ENCODE measurements around the gene BCCIP.

The BCCIP gene

GRCh38 chr10:125849448-125849847 lies 26.1 kb downstream of the BCCIP start:
- Histone ChIP-seq H3K9ac (ENCODE audit: low read depth, low read length) (no peak overlapping the region), H3K27me3 (ENCODE audit: insufficient read depth, low read length) (no peaks in the 10 kb centered on the region), H3K27ac (ENCODE audit: low read length) (no peak overlapping the region), H3K4me1 (ENCODE audit: insufficient read depth, low read length) (no peaks in the 10 kb centered on the region), H3K36me3 (ENCODE audit: insufficient read depth, low read depth, low read length) (peaks cover 34% of the 10 kb centered on the region), H3K4me3 (ENCODE audit: low read length) (no peak overlapping the region), H3K9me3 (ENCODE audit: insufficient read depth, low read depth, low read length) (no peaks in the 10 kb centered on the region)

- H3K4me1 ChIP-seq (ENCODE audit: insufficient read depth, low read length) = no peaks in the 10 kb centered on the region
- no peaks in the 10 kb centered on the region for H3K27me3 ChIP-seq (ENCODE audit: insufficient read depth, low read length)
- no peaks in the 10 kb centered on the region for H3K9me3 ChIP-seq (ENCODE audit: insufficient read depth, low read depth, low read length)
- H3K36me3 ChIP-seq (ENCODE audit: insufficient read depth, low read depth, low read length) = peaks cover 34% of the 10 kb centered on the region
- no peak overlapping the region for H3K27ac ChIP-seq (ENCODE audit: low read length)
- no peak overlapping the region for H3K9ac ChIP-seq (ENCODE audit: low read depth, low read length)
- no peak overlapping the region for H3K4me3 ChIP-seq (ENCODE audit: low read length)
Measured at GRCh38 chr10:125850766-125851731, 27.7 kb downstream of the BCCIP start.

- H3K4me1 ChIP-seq (ENCODE audit: insufficient read depth, low read length) = no peaks in the 10 kb centered on the region
- peaks cover 30% of the 10 kb centered on the region for H3K36me3 ChIP-seq (ENCODE audit: insufficient read depth, low read depth, low read length)
- H3K27ac ChIP-seq (ENCODE audit: low read length) = no peak overlapping the region
- no peaks in the 10 kb centered on the region for H3K9me3 ChIP-seq (ENCODE audit: insufficient read depth, low read depth, low read length)
- no peak overlapping the region for H3K9ac ChIP-seq (ENCODE audit: low read depth, low read length)
- H3K27me3 ChIP-seq (ENCODE audit: insufficient read depth, low read length) = no peaks in the 10 kb centered on the region
- no peak overlapping the region for H3K4me3 ChIP-seq (ENCODE audit: low read length)
Measured at GRCh38 chr10:125852487-125852886, 29.1 kb downstream of the BCCIP start.

- no peaks in the 10 kb centered on the region for H3K4me1 ChIP-seq (ENCODE audit: insufficient read depth, low read length)
- H3K9ac ChIP-seq (ENCODE audit: low read depth, low read length) = no peak overlapping the region
- H3K9me3 ChIP-seq (ENCODE audit: insufficient read depth, low read depth, low read length) = no peaks in the 10 kb centered on the region
- H3K4me3 ChIP-seq (ENCODE audit: low read length) = no peak overlapping the region
- H3K27ac ChIP-seq (ENCODE audit: low read length) = no peak overlapping the region
- H3K36me3 ChIP-seq (ENCODE audit: insufficient read depth, low read depth, low read length) = peaks cover 26% of the 10 kb centered on the region
- H3K27me3 ChIP-seq (ENCODE audit: insufficient read depth, low read length) = no peaks in the 10 kb centered on the region
Measured at GRCh38 chr10:125857185-125857760, 33.9 kb downstream of the BCCIP start.

GRCh38 chr10:125859128-125859817 lies 35.9 kb downstream of the BCCIP start:
- H3K9me3 ChIP-seq (ENCODE audit: insufficient read depth, low read depth, low read length) = no peaks in the 10 kb centered on the region
- peaks cover 13% of the 10 kb centered on the region; the same call in 1 of the 2 replicates for H3K36me3 ChIP-seq (ENCODE audit: insufficient read depth, low read depth, low read length)
- no peak overlapping the region for H3K27ac ChIP-seq (ENCODE audit: low read length)
- H3K27me3 ChIP-seq (ENCODE audit: insufficient read depth, low read length) = no peaks in the 10 kb centered on the region
- no peak overlapping the region for H3K9ac ChIP-seq (ENCODE audit: low read depth, low read length)
- H3K4me1 ChIP-seq (ENCODE audit: insufficient read depth, low read length) = no peaks in the 10 kb centered on the region
- no peak overlapping the region for H3K4me3 ChIP-seq (ENCODE audit: low read length)

- H3K36me3 ChIP-seq (ENCODE audit: insufficient read depth, low read depth, low read length) = peaks cover 18% of the 10 kb centered on the region
- H3K9ac ChIP-seq (ENCODE audit: low read depth, low read length) = no peak overlapping the region
- no peaks in the 10 kb centered on the region for H3K4me1 ChIP-seq (ENCODE audit: insufficient read depth, low read length)
- no peaks in the 10 kb centered on the region for H3K9me3 ChIP-seq (ENCODE audit: insufficient read depth, low read depth, low read length)
- H3K4me3 ChIP-seq (ENCODE audit: low read length) = no peak overlapping the region
- H3K27ac ChIP-seq (ENCODE audit: low read length) = no peak overlapping the region
- no peaks in the 10 kb centered on the region for H3K27me3 ChIP-seq (ENCODE audit: insufficient read depth, low read length)
Measured at GRCh38 chr10:125865120-125865519, 41.8 kb downstream of the BCCIP start.

GRCh38 chr10:125866421-125867029 lies 43.2 kb downstream of the BCCIP start:
- no peak overlapping the region for H3K27ac ChIP-seq (ENCODE audit: low read length)
- no peaks in the 10 kb centered on the region for H3K27me3 ChIP-seq (ENCODE audit: insufficient read depth, low read length)
- H3K4me3 ChIP-seq (ENCODE audit: low read length) = no peak overlapping the region

GRCh38 chr10:125868372-125868975 lies 45.1 kb downstream of the BCCIP start:
- Histone ChIP-seq H3K4me1 (ENCODE audit: insufficient read depth, low read length) (no peaks in the 10 kb centered on the region), H3K9ac (ENCODE audit: low read depth, low read length) (no peak overlapping the region), H3K27ac (ENCODE audit: low read length) (no peak overlapping the region), H3K36me3 (ENCODE audit: insufficient read depth, low read depth, low read length) (peaks cover 18% of the 10 kb centered on the region), H3K27me3 (ENCODE audit: insufficient read depth, low read length) (no peaks in the 10 kb centered on the region), H3K9me3 (ENCODE audit: insufficient read depth, low read depth, low read length) (no peaks in the 10 kb centered on the region), H3K4me3 (ENCODE audit: low read length) (no peak overlapping the region)

More at GRCh38 chr10:125866421-125867029, 43.2 kb downstream of the BCCIP start:
- Histone ChIP-seq H3K9ac (ENCODE audit: low read depth, low read length) (no peak overlapping the region), H3K36me3 (ENCODE audit: insufficient read depth, low read depth, low read length) (peaks cover 18% of the 10 kb centered on the region), H3K4me1 (ENCODE audit: insufficient read depth, low read length) (no peaks in the 10 kb centered on the region), H3K9me3 (ENCODE audit: insufficient read depth, low read depth, low read length) (no peaks in the 10 kb centered on the region)

GRCh38 chr10:125871338-125871737 lies 48.0 kb downstream of the BCCIP start:
- Histone ChIP-seq H3K27ac (ENCODE audit: low read length) (no peak overlapping the region), H3K9ac (ENCODE audit: low read depth, low read length) (no peak overlapping the region), H3K36me3 (ENCODE audit: insufficient read depth, low read depth, low read length) (peaks cover 24% of the 10 kb centered on the region)

GRCh38 chr10:125878957-125879835 lies 55.9 kb downstream of the BCCIP start:
- Histone ChIP-seq H3K9me3 (ENCODE audit: insufficient read depth, low read depth, low read length) (peaks cover 25% of the 10 kb centered on the region), H3K36me3 (ENCODE audit: insufficient read depth, low read depth, low read length) (peaks cover 22% of the 10 kb centered on the region), H3K27ac (ENCODE audit: low read length) (no peak overlapping the region), H3K4me3 (ENCODE audit: low read length) (no peak overlapping the region), H3K4me1 (ENCODE audit: insufficient read depth, low read length) (peaks cover 26% of the 10 kb centered on the region), H3K9ac (ENCODE audit: low read depth, low read length) (no peak overlapping the region), H3K27me3 (ENCODE audit: insufficient read depth, low read length) (no peaks in the 10 kb centered on the region)

More at GRCh38 chr10:125871338-125871737, 48.0 kb downstream of the BCCIP start:
- H3K9me3 ChIP-seq (ENCODE audit: insufficient read depth, low read depth, low read length) = peaks cover 10% of the 10 kb centered on the region
- H3K27me3 ChIP-seq (ENCODE audit: insufficient read depth, low read length) = no peaks in the 10 kb centered on the region
- no peaks in the 10 kb centered on the region for H3K4me1 ChIP-seq (ENCODE audit: insufficient read depth, low read length)
- H3K4me3 ChIP-seq (ENCODE audit: low read length) = no peak overlapping the region
